ENCODE measurements around the gene SLC2A3.
"Not testable (repeated sequence)": the region's sequence is repeated elsewhere in the genome, so short reads cannot be mapped to it uniquely, and the experiment has no call there.

The SLC2A3 gene

GRCh38 chr12:7934889-7935492 lies 996 bp downstream of the SLC2A3 start:
- Mint-ChIP-seq H3K4me1 (ENCODE audit: low read depth) (peaks cover 23% of the 10 kb centered on the region), H3K36me3 (ENCODE audit: low read depth) (peaks cover 15% of the 10 kb centered on the region), H3K27me3 (ENCODE audit: low read depth) (no peaks in the 10 kb centered on the region), H3K9me3 (no peaks in the 10 kb centered on the region), H3K27ac (no peak overlapping the region), H3K4me3 (no peak overlapping the region)
- no peak for DNase-seq (ENCODE audit: low spot score)

GRCh38 chr12:7934091-7934888 lies 1.7 kb downstream of the SLC2A3 start:
- no peak for DNase-seq (ENCODE audit: low spot score)
- Mint-ChIP-seq H3K27ac (no peak overlapping the region), H3K9me3 (no peaks in the 10 kb centered on the region), H3K4me1 (ENCODE audit: low read depth) (peaks cover 23% of the 10 kb centered on the region), H3K4me3 (no peak overlapping the region), H3K36me3 (ENCODE audit: low read depth) (peaks cover 20% of the 10 kb centered on the region), H3K27me3 (ENCODE audit: low read depth) (no peaks in the 10 kb centered on the region)

DNA sequence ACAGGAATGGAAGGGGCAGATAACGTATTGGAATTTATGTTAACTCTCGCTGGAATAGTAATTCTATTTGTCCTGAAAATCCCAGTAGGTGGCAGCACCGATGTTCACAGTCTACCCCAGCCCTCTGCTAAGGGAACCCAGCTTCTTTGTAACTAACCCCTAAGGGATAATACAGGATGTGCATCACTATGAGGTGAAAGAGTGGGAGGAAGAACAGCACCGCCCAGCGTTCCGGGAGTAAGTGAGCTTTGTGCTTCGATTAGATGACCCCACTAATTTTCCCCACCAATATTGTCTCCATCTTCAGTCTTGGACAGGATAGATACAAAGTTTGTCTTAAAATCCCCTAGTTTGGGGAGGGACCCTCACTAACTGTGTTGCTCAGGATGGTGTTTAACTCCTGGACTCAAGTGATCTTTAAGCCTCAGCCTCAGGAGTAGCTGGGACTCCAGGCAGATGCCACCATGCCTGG lies 2.7 kb downstream of the SLC2A3 start:
- peaks cover 30% of the 10 kb centered on the region for H3K36me3 Mint-ChIP-seq (ENCODE audit: low read depth)
- H3K4me3 Mint-ChIP-seq = no peak overlapping the region
- DNase-seq (ENCODE audit: low spot score) = peak; percentile 72
- H3K9me3 Mint-ChIP-seq = no peaks in the 10 kb centered on the region
- H3K4me1 Mint-ChIP-seq (ENCODE audit: low read depth) = peaks cover 31% of the 10 kb centered on the region
- no peak overlapping the region for H3K27ac Mint-ChIP-seq
- H3K27me3 Mint-ChIP-seq (ENCODE audit: low read depth) = no peaks in the 10 kb centered on the region

- Mint-ChIP-seq H3K4me1 (ENCODE audit: low read depth) (peaks cover 29% of the 10 kb centered on the region), H3K36me3 (ENCODE audit: low read depth) (peaks cover 34% of the 10 kb centered on the region)
- DNase-seq (ENCODE audit: low spot score); H3K27me3 Mint-ChIP-seq (ENCODE audit: low read depth); H3K27ac Mint-ChIP-seq; H3K4me3 Mint-ChIP-seq; H3K9me3 Mint-ChIP-seq: not testable (repeated sequence)
Measured at GRCh38 chr12:7932599-7933240, 3.3 kb downstream of the SLC2A3 start.

DNA sequence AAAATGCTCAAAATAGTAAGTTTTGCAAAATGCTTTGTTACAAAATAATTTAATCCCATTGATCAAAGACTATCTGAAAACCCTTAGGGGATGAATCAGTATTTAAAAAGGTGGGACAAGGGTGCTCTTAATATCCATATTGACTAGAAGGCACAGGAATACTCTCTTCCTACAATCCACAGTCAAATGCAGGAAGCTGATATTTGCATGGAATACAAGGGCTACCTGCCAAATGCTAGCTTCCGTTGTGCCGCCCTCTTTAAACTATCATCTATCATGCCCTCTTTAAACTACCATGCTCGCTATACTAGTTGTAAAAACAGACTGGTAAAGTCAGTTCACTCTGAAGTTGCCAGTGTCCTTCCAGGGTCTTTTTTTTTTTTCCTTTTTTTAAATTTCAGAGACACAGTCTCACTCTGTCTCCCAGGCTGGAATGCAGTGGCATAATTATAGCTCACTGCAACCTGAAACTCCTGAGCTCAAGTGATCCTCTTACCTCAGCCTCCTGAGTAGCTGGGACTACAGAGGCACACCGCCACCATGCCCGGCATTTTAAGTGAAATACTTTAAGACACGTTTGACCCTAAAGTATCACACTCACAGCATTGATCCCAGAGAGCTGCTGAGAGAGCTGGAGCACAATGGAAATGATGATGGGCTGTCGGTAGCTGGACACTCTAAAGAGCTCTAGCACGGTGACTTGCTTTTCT lies 6.7 kb downstream of the SLC2A3 start:
- H3K36me3 Mint-ChIP-seq (ENCODE audit: low read depth) = peaks cover 58% of the 10 kb centered on the region
- H3K9me3 Mint-ChIP-seq = no peaks in the 10 kb centered on the region
- no peak overlapping the region for H3K27ac Mint-ChIP-seq
- no peaks in the 10 kb centered on the region for H3K27me3 Mint-ChIP-seq (ENCODE audit: low read depth)
- H3K4me1 Mint-ChIP-seq (ENCODE audit: low read depth) = peaks cover 47% of the 10 kb centered on the region
- peak overlapping the region; percentile 38 for H3K4me3 Mint-ChIP-seq
- no peak for DNase-seq (ENCODE audit: low spot score)

DNA sequence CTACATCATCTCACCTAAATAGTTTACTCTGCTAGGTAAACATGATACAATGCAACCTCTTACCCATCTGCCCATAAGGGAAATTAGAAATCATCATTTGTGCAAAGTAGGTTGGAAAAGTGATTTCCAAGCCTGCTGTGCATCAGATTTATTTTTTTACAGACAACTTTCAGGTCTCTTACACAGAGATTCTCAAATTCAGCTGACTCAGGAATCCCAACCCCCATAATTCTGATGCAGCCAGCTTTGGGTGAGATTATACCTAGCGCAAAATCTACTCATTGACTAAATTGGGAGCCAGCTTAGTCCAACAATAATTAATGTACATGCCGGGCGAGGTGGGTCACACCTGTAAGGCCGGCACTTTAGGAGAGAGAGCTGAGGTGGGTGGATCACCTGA lies 8.5 kb downstream of the SLC2A3 start:
- Mint-ChIP-seq H3K4me1 (ENCODE audit: low read depth) (peaks cover 51% of the 10 kb centered on the region), H3K36me3 (ENCODE audit: low read depth) (peaks cover 68% of the 10 kb centered on the region), H3K27me3 (ENCODE audit: low read depth) (no peaks in the 10 kb centered on the region), H3K4me3 (peak overlapping the region; percentile 42), H3K9me3 (no peaks in the 10 kb centered on the region), H3K27ac (no peak overlapping the region)
- no peak for DNase-seq (ENCODE audit: low spot score)

DNA sequence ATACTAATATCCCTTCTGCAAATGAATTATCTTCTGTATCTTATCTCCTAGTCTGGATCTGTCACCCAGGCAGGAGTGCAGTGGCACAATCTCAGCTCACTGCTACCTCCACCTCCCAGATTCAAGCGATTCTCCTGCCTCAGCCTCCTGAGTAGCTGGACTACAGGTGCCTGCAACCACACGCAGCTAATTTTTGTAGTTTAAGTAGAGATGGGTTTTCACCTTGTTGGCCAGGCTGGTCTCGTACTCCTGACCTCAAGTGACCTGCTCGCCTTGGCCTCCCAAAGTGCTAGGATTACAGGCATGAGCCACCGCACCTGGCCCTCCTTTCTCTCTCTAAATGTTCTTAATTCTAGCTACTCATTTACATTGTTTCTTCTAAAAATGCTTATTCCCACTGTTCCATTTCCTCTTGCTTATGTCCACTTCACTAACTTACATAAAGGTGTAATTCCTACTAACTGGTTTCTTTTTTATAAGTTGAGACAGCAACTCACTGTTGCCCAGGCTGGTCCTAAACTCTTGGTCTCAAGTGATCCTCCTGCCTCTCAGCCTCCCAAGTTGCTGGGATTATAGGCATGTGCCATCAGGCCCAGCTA lies 9.8 kb downstream of the SLC2A3 start:
- Mint-ChIP-seq H3K27ac (peak overlapping the region; percentile 8), H3K36me3 (ENCODE audit: low read depth) (peaks cover 76% of the 10 kb centered on the region), H3K4me1 (ENCODE audit: low read depth) (peaks cover 50% of the 10 kb centered on the region), H3K4me3 (peak overlapping the region; percentile 6)
- not testable (repeated sequence) for H3K9me3 Mint-ChIP-seq; H3K27me3 Mint-ChIP-seq (ENCODE audit: low read depth); DNase-seq (ENCODE audit: low spot score)

DNA sequence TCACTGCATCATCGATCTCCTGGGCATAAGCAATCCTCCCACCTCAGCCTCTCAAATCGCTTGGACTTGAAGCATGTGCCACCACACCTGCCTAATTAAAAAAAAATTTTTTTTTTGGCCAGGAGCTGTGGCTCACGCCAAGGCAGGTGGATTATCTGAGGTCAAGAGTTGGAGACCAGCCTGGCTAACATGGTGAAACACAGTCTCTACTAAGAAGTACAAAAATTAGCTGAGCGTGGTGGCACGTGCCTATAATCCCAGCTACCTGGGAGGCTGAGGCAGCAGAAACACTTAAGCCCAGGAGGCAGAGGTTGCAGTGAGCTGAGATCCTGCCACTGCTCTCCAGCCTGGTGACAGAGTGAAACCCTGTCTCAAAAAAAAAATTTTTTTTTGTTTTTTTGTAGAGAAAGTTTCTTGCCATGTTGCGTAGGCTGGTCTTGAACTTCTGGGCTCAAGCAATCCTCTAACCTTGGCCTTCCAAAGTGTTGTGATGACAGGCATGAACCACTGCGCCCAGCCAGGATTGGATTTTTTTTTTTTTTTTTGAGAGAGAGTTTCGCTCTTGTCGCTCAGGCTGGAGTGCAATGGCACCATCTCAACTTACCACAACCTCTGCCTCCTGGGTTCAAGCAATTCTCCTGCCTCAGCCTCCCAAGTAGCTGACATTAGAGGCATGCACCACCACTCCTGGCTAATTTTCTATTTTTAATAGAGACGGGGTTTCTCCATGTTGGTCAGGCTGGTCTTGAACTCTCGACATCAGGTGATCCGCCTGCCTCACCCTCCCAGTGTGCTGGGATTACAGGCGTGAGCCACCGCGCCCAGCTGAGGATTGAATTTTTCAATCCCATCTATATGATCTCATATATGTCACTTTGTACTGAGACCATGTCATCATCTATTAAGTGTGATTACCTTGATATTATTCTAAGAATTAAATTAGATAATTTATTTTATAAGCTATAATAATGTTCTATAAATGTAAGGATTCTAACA lies 12.4 kb downstream of the SLC2A3 start:
- Mint-ChIP-seq H3K4me1 (ENCODE audit: low read depth) (peaks cover 32% of the 10 kb centered on the region), H3K36me3 (ENCODE audit: low read depth) (peaks cover 76% of the 10 kb centered on the region), H3K9me3 (no peaks in the 10 kb centered on the region), H3K27me3 (ENCODE audit: low read depth) (no peaks in the 10 kb centered on the region), H3K4me3 (no peak overlapping the region), H3K27ac (no peak overlapping the region)
- no peak for DNase-seq (ENCODE audit: low spot score)

GRCh38 chr12:7921181-7921580 lies 14.8 kb downstream of the SLC2A3 start:
- H3K27ac Mint-ChIP-seq; DNase-seq (ENCODE audit: low spot score); H3K27me3 Mint-ChIP-seq (ENCODE audit: low read depth); H3K9me3 Mint-ChIP-seq: not testable (repeated sequence)
- H3K4me1 Mint-ChIP-seq (ENCODE audit: low read depth) = peaks cover 19% of the 10 kb centered on the region
- H3K36me3 Mint-ChIP-seq (ENCODE audit: low read depth) = peaks cover 71% of the 10 kb centered on the region
- peak overlapping the region; percentile 15 for H3K4me3 Mint-ChIP-seq

GRCh38 chr12:7918268-7918590 lies 17.8 kb downstream of the SLC2A3 start:
- H3K27ac Mint-ChIP-seq; H3K9me3 Mint-ChIP-seq; H3K27me3 Mint-ChIP-seq (ENCODE audit: low read depth); DNase-seq (ENCODE audit: low spot score); H3K4me3 Mint-ChIP-seq: not testable (repeated sequence)
- Mint-ChIP-seq H3K4me1 (ENCODE audit: low read depth) (peaks cover 11% of the 10 kb centered on the region), H3K36me3 (ENCODE audit: low read depth) (peaks cover 55% of the 10 kb centered on the region)

GRCh38 chr12:7917392-7918267 lies 18.4 kb downstream of the SLC2A3 start:
- peaks cover 8% of the 10 kb centered on the region for H3K4me1 Mint-ChIP-seq (ENCODE audit: low read depth)
- H3K36me3 Mint-ChIP-seq (ENCODE audit: low read depth) = peaks cover 50% of the 10 kb centered on the region
- H3K9me3 Mint-ChIP-seq = no peaks in the 10 kb centered on the region
- H3K27ac Mint-ChIP-seq = no peak overlapping the region
- no peak overlapping the region for H3K4me3 Mint-ChIP-seq
- no peaks in the 10 kb centered on the region for H3K27me3 Mint-ChIP-seq (ENCODE audit: low read depth)
- DNase-seq (ENCODE audit: low spot score) = no peak

DNA sequence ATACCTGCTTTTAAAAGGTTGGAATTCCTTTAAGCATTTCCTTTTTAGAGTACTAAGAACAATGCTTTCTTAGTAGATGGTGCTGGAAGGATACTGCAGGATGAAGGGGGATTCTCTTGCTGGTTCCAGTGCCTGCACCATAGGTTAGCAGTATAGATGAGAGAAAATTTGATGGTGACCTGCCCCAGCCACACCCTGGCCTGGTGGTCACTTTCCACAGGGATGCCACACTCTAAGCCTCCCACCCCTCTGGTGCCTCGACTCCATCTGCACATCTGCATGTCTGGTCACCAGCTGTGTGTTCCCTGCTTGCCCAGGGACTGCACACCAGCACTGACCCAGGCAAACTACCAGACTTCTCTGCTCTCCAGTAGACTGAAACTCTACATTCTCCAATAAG lies 19.1 kb downstream of the SLC2A3 start:
- no peak overlapping the region for H3K27ac Mint-ChIP-seq
- no peak overlapping the region for H3K4me3 Mint-ChIP-seq
- H3K27me3 Mint-ChIP-seq (ENCODE audit: low read depth) = no peaks in the 10 kb centered on the region
- H3K36me3 Mint-ChIP-seq (ENCODE audit: low read depth) = peaks cover 43% of the 10 kb centered on the region
- no peaks in the 10 kb centered on the region for H3K9me3 Mint-ChIP-seq
- no peak for DNase-seq (ENCODE audit: low spot score)
- peaks cover 6% of the 10 kb centered on the region for H3K4me1 Mint-ChIP-seq (ENCODE audit: low read depth)

Data from T-helper 2 cell treated with Interferon-gamma antibody and Interleukin-4, amounts not matched to agents 5 μg/mL and 100 μg/mL, for 36 hours (primary cell).